HG02840 (cell line): ENCODE results near the gene POPDC3.

Source experiments
- ATAC-seq: cut with Tn5 transposase; IDR thresholded peaks from one replicate; pipeline ENCODE4 v1.9.1; 2021; ENCODE audit warnings: mild to moderate bottlenecking, moderate library complexity, moderate number of reproducible peaks; ENCODE audit not compliant: unreplicated experiment, low FRiP score

Gene POPDC3

DNA sequence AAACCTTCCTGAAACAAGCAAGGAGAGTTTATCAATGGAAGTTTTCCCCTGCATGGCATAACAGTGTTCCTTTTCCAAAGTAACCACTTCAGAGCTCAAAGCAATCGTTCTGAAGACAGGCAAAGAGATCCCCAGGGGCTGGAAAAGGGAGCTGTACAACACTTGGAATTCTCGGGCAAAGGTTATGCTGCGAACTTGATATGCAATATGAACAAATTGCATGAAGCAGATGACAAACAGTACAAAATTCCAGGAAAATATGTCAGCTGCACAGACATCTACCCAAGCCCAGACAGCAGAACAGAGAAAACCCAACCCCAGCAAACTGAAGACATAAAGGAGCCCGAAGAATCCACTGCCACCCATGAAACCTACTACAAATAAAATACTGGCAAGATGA lies 18.4 kb downstream of the POPDC3 start:
- ATAC-seq: no peak

DNA sequence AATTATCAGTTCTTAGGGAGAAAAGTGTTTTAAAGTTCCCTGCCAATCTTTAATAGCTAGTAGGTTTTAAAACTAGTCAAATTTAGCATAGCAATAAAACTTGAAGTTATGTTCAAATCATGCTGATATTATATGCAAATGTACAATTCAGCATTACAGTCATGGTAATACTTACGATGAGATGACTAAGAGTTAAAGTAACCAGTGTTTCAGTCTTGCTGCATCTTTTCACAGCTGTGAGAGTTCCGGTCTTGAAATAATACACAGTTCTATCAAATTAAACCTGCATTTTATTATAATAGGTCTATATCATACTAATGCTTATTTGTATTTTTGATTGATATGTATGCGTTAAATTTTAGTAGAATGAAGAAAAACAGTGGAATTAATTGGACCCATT lies 26.1 kb downstream of the POPDC3 start:
- no peak for ATAC-seq

DNA sequence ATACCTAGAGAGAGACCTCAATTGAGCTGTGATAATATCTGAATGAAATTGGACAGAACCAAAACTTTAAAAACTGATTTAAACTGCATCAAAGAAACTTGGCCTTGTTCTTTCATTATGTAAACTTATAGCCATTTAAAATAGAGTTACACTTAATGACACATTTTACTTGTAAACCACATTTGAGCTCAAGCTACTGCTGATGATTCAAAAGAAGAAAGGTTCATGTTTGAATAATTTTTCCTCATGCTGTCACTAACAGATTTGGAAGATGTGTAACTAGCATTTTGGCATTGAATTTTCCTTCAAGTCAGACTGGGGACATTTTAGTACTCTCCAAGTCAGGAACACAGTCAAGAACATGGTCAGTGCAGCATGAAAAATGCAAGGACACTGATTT lies 26.9 kb downstream of the POPDC3 start:
- no peak for ATAC-seq

DNA sequence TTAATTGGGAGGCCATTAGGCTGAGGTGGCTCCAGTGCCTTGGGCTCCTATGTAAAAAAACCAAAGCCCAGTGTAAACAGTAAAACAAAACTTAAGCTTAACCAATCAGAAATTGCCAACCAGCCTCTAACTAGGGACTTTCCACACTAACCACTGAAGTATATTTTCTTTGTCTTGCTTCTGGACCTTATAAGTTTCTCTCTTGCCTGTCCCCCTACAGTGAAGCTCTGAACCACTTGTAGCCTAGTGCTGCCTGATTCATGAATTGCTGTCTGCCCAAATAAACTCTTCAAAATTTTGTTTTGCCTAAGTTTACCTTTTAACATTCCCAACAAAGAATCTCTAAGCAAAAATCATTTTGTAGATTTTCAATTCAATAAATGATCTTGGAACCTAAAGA lies 28.2 kb downstream of the POPDC3 start:
- ATAC-seq: no peak

DNA sequence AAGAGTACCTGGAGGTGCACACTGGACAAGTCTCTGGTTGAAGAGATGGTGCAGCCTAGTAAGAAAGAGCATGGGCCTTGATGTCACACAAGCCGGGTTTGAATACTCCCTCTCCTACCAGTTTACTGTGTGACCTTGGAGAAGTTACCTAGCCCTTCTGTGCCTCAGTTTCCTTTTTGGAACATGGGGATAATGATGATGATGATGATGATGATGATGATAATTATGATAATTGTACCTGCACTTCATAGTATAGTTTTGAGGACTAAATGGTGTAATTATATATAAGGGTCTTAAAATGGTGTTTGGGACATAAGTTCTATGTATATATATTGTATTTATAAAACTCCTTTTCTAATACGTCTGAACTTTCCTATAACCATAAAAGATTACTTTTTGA lies 41.7 kb downstream of the POPDC3 start:
- ATAC-seq: no peak

DNA sequence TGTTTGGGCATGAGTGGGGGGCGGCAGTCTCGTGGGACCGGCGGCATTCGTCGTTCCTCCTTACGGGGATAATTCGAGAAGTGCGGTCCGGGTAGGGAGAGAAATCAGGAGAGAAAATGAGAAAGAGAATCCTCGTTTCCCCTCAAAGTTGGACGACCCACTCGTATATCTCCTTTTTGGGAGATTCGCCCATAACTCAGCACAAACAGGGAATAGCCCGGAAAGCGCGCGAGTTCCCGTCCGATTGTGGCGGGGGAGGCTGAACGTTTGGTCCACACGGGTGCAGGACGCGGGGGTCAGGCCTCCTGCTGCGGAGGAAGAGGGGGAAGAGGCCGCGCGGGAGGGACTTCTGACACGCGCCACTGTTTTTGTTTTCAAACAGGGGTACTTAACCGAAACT lies 42.4 kb downstream of the POPDC3 start:
- no peak for ATAC-seq

DNA sequence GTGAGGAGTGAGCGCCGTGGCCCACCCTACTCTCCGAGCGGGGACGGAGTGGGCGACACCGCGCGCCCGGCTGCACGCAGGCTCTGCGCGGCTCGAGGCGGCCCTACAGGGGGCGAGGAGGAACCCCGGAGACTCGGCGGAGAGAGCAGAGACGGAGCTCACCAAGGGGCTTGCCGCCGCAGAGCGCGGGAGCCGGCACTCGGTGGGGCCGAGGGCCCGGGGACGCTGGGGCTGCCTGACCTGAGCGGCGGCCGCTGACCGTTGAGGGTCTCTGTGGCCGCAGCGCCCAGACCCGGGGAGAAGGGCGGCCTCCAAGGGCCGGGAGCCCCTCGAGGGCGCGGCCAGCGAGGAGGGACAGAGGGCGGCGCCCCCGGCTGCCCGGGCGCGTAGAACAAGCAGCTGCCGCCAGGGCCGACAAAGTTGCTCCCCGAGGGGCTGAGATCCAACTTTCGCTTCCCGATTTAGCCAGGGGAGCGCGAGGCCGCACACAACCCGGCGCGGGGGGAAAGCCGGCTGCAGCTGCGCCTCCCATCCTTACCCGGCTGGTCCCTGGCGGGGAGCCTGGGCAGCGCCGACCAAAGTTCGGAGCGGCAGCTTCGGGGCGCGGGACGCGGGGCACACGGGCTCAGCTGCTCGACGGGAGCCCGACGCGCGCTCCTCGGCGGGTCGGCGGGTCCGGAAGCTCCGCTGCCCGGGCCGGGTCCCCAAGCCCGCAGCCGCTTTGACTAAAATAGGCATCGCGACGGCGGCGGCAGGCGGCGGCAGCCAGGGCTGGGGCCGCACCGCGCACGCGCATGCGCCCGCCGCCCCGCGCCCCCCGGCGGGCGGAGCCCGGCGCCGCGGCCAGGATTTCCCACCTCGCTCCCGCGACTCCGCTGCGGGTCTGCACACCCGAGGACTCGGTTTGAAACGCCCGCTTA lies 43.1 kb downstream of the POPDC3 start:
- ATAC-seq: no peak

DNA sequence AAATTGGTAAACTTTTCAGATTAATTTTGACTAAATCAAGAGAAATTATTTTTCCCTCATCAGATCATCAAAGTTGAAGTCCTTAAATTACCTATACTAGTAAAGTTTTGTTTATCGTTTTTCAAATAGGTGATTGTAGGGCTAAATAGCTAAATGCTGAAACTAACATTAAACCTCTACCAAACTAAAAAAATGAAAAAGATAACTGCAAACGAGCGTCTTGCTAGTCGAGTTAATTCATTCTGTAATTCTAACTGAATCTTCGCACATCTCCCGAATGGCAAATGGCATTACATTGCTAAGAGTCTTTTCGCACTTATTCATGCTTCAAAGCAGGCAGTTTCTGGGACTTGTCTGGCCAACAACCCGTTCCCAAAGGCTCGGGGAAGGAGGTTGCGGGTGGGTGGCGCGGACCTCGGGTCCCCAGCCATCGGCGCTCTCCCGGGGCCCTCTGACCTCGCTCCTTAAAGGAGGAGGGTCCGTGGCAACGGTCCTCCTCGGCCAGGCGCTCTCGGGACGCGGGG lies 43.8 kb downstream of the POPDC3 start:
- no peak for ATAC-seq

DNA sequence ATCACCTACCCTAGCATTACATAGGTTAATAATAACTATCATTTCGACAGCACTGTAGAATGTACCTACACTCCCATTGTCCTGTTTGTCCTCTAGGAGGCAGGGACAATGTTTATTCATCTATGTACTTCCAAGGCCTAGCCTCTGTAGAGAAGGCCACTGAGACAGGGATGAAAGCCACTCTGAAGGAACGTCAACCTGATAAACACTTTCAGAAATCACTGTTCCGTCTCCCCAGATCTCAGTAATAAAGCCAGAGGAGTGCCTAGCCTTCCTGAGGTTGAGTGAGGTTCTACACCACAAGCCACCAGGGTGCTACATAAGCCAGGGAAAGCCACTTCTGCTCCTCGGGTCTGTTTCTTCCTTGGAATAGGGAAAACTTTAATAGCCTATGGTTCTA lies 44.8 kb downstream of the POPDC3 start:
- no peak for ATAC-seq

DNA sequence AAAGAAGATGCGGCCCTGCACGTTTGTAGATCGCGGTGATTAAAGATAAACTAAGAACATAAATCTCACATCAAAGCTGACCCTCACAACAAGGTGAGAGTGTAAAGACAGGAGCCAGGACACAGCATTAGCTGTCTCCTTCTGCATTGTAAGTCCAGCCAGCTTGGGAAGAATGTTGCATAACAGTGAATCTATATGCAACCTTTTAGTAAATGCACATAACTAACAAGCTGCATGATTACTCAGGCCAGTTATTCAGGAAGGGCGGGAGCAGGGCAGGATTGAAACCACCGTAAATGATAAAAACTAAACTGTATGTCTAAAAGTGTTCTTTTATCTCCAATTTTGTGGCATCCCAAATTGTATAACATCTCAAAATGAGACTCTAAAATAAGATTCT lies 57.1 kb downstream of the POPDC3 start:
- ATAC-seq: no peak

DNA sequence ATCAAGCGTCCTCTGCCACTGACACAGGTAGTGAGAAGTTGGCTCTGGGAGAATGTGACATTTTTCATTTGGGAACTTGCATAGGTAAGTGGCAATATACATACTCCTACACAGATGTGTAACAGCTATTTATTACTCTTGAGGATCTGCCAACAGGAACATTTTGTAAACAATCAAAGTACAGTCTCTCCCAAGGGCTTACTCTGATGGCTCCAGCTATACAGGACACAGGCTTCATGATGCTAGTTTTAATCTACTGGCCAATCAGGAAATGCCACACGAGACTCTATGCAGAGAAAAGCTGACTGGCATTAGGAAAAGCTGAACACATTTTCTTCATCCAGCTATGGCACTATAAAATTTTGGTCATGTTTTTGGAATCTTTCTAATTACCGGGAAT lies 57.8 kb downstream of the POPDC3 start:
- ATAC-seq: no peak

DNA sequence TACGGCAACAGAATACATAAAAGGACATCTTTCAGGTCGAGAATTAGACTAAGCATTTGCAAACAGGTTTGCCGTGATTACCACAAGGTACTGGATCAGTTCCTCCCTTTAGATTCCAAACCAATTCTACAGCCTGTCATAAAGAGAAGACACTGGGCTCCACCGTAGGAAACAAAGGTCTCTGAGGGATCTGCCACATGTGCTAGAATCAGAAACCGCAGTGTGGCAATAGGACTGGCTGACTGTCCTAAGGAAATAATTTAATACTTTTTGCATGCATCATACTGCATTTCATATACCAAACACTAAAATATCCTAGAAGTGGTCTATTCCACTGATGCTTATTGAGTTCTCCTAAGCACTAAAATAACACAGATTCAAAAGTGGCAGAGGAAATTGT lies 59.2 kb downstream of the POPDC3 start:
- no peak for ATAC-seq

DNA sequence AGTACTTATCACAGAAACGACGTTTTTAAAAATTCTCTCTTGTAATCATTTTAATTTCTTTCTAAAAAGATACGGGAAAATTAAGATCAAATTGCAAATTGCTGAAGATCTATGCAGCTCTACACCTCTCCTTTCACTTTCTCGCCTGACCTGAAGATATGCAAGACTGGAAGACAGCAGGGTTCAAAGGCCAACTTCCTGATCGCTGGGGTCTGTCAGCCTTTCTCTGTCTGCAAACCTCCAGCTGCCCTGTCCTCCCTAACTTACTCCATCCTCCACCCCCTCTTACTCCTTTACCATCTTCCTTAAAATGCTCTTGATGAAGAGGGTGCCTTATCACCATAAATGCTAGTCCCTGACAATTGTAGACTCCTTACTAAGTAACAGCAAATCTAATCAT lies 63.7 kb downstream of the POPDC3 start:
- ATAC-seq: no peak

DNA sequence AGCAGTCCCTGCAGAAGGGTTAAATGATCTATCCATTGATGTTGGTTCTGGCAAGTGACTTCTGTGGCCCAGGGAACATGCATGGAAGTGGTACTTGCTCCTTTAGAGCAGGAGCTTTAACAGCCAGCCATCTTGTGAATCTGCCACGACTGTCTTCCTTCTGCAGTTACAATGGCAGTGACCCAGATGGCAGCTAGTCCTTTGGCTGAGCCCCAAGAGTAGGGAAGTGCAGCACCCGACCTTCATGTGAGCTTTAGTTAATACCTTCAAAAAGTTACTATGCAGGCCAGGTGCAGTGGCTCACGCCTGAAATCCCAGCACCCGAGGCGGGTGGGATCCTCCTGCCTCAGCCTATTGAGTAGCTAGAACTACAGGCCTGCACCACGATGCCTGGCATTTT lies 66.4 kb downstream of the POPDC3 start:
- no peak for ATAC-seq

DNA sequence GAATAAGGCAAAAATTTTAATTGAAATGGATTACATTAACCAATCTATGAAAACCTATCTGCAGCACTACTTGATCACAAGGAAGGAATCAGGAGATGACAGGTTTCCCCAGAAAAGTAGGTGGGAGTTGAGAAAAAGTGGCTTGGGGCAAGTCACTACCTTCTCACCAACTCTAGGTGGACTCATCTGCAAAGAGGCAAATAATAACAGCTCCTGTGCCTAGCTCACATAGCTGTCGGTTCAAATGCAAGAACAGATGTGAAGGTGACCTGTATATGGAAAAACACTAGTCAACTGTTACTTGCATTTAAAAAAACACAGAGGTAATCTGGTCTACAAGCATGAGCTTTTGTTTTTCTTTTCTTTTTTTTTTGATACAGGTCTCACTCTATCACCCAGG lies 67.2 kb downstream of the POPDC3 start:
- ATAC-seq: no peak

DNA sequence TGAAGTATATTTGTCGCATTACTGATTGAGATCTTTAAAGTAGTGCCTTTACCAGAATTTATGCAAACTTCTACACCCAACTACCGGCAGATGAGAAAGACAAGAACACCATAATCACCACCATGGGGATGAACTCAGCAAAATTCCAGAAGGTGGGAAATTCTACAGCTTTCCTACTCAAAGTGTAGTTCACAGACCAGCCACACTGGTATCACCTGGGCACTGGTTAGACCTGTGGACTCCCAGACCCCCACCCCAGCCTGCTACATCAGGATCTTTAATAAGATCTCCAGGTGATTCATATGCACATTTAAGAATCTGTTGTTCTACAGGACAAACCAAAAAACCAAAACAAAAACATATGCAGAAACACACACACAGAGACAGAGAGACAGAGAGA lies 67.9 kb downstream of the POPDC3 start:
- ATAC-seq: no peak

DNA sequence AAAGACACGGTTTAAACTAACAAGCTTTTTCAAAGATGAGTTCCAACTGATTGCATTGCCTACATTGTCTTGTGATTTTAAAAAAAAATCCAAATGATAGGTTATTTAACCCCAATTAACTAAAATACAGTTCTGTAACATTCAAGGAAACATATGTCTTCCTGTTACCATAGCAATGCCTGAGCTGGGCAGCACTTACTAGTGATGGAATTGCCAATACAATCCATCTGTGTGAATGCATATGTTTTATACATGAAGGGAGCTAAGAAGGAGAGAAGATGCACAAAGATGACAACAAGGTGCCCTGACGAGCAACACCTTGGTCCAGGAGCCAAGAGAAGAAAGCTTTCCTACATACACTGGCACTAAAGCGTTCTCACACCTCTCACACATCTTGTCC lies 68.7 kb downstream of the POPDC3 start:
- ATAC-seq: no peak

DNA sequence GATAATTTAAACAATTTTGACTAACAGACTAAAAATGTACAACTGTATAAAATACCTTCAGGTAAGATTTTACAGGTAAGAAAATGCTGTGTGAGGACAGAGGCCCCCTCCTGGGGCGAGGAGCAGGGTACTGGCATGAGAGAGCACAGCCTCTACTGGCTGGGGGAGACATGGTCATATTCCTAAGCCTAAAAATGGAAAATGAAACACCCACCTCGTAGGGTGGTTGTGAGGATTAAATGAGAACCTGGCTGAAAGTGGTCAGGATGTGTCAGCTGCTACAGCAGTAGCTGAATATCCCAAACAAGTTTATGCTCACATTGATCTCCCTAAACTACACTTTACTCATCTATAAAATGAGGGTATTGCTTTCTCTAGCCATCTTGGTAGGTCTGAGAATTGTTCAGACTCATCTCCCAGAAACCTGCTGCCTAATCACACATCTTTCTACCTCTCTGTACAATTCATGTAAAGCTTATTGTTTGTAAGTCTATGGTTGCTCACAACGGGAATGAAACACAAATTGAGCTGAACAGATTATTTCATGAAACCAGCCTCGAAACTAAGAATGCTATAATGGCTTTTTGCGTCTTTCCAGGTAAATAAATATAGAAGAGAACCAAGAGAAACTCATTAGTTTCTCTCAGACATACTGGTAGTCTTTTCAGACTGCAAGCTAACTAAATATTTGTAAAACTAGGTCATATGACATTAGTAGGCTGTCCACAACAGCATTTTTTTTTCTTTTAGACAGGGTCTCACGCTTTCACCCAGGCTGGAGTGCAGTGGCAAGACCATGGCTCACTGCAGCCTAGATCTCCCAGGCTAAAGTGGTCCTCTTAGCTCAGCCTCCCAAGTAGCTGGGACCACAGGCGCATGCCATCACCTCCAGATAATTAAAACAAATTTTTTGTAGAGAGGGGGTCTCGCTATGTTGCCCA lies 69.6 kb downstream of the POPDC3 start:
- no peak for ATAC-seq

DNA sequence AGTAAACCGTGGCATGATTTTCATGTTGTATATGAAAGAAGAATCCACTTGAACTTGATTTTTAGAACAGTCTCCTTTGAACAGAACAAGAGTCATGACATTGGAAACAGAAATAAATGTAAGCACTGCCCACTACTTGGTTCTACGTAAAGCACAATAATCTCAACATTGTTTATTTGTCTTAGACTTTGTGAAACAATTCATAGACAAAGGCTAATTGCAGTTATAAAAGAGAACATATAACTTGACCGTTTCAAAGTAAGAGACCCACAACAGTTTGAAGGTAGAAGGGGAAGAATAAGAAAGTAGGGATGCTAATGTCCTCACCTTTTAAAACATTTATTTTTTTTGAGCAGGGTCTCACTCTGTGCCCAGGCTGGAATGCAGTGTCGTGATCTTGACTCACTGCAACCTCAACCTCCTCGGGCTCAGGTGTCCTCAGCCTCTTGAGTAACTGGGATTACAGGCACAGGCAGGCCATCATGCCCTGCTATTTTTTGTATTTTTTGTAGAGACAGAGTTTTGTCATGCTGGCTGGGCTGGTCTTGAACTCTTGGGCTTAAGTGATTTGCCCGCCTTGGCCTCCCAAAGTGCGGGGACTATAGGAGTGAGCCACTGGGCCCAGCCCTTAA lies 71.1 kb downstream of the POPDC3 start:
- ATAC-seq: no peak
